Measurements from ENCODE around the gene DDX55.
"Not testable (repeated sequence)": the region's sequence is repeated elsewhere in the genome, so short reads cannot be mapped to it uniquely, and the experiment has no call there.

DDX55 gene

GRCh38 chr12:123601602-123602489 is at the start of gene DDX55:
DDX55 (plus strand) TSS chr12:123602099; CDS start chr12:123602149, 50 bp downstream.
- peak; percentile 51 to 95 (median 88) for DNase-seq
- intact Hi-C loops (cut with DNase I), result no loop called here

- intact Hi-C loops (cut with DNase I); DNase-seq: not testable (repeated sequence)
Observed at GRCh38 chr12:123554136-123554535, 47.8 kb upstream of the DDX55 start.

- DNase-seq; intact Hi-C loops (cut with DNase I): not testable (repeated sequence)
Observed at GRCh38 chr12:123554843-123555242, 47.1 kb upstream of the DDX55 start.

GRCh38 chr12:123558487-123558886 is 43.4 kb upstream of the DDX55 start:
- intact Hi-C loops (cut with DNase I); DNase-seq: not testable (repeated sequence)

GRCh38 chr12:123559468-123559867 is 42.4 kb upstream of the DDX55 start:
- peak in 4 of 42 donors; percentile 10 to 45 (median 20) for DNase-seq
- intact Hi-C loops (cut with DNase I), result no loop called here

- intact Hi-C loops (cut with DNase I), result no loop called here
- peak in 24 of 42 donors; percentile 16 to 76 (median 37) for DNase-seq
Observed at GRCh38 chr12:123571343-123571813, 30.5 kb upstream of the DDX55 start.

GRCh38 chr12:123572391-123572790 is 29.5 kb upstream of the DDX55 start:
- intact Hi-C loops (cut with DNase I), result no loop called here
- no peak for DNase-seq

GRCh38 chr12:123573870-123574269 is 28.0 kb upstream of the DDX55 start:
- intact Hi-C loops (cut with DNase I), result no loop called here

GRCh38 chr12:123576611-123577010 is 25.3 kb upstream of the DDX55 start:
- no peak for DNase-seq
- intact Hi-C loops (cut with DNase I), result no loop called here

More at GRCh38 chr12:123573870-123574269, 28.0 kb upstream of the DDX55 start:
- no peak for DNase-seq

- intact Hi-C loops (cut with DNase I), result no loop called here
- no peak for DNase-seq
Observed at GRCh38 chr12:123578243-123578642, 23.7 kb upstream of the DDX55 start.

GRCh38 chr12:123578829-123579228 is 23.1 kb upstream of the DDX55 start:
- intact Hi-C loops (cut with DNase I); DNase-seq: not testable (repeated sequence)

GRCh38 chr12:123580772-123581171 is 21.1 kb upstream of the DDX55 start:
- intact Hi-C loops (cut with DNase I), result loop anchor here (5.0 kb wide), 3 partner anchors 52 to 193 kb away; partner anchors contain the start of genes EIF2B1, GTF2H3 and SNRNP35
- no peak for DNase-seq

GRCh38 chr12:123591702-123592481 is 10.0 kb upstream of the DDX55 start:
- no peak for DNase-seq
- intact Hi-C loops (cut with DNase I), result no loop called here

GRCh38 chr12:123595729-123596128 is 6.2 kb upstream of the DDX55 start:
- no peak for DNase-seq
- intact Hi-C loops (cut with DNase I), result no loop called here

- intact Hi-C loops (cut with DNase I), result no loop called here
- no peak for DNase-seq
Observed at GRCh38 chr12:123597100-123597499, 4.8 kb upstream of the DDX55 start.

GRCh38 chr12:123598522-123598921 is 3.4 kb upstream of the DDX55 start:
- no peak for DNase-seq
- intact Hi-C loops (cut with DNase I), result no loop called here

GRCh38 chr12:123599310-123599709 is 2.6 kb upstream of the DDX55 start:
- DNase-seq, result no peak
- intact Hi-C loops (cut with DNase I), result no loop called here

GRCh38 chr12:123599721-123600120 is 2.2 kb upstream of the DDX55 start:
- no peak for DNase-seq
- intact Hi-C loops (cut with DNase I), result no loop called here

GRCh38 chr12:123602651-123603195 is 824 bp downstream of the DDX55 start:
- peak in 18 of 42 donors; percentile 8 to 47 (median 27) for DNase-seq
- intact Hi-C loops (cut with DNase I), result no loop called here
